Hematopoietic multipotent progenitor cell treated with erythropoietin and hydrocortisone succinate and interleukin-3 and kit ligand, for 6 days (in vitro differentiated cells): ENCODE results near the gene ARHGAP23.

Experiments
- DNase-seq: peaks from one replicate; pipeline ENCODE4 v3.0.0-alpha.2; 2015

ARHGAP23 gene

DNA sequence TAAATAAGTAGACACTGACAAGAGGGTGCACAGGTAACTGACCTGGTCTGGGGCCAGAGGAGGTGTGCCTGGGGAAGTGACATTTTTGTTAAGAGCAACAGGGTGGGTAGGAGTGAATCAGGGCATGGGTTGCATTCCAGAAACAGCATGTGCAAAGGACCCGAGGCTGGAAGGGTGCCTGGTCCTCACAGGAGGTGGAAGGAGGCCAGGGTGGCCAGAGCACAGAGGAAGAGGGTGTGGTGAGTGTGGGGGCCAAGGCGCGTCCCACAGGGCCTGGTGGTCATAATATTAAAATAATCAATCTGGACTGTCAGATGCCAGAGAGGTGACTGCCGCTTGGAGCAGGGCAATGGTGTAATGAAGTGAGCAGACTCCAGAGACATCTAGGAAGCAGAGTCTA is 14.3 kb downstream of the ARHGAP23 start:
- DNase-seq: no peak

DNA sequence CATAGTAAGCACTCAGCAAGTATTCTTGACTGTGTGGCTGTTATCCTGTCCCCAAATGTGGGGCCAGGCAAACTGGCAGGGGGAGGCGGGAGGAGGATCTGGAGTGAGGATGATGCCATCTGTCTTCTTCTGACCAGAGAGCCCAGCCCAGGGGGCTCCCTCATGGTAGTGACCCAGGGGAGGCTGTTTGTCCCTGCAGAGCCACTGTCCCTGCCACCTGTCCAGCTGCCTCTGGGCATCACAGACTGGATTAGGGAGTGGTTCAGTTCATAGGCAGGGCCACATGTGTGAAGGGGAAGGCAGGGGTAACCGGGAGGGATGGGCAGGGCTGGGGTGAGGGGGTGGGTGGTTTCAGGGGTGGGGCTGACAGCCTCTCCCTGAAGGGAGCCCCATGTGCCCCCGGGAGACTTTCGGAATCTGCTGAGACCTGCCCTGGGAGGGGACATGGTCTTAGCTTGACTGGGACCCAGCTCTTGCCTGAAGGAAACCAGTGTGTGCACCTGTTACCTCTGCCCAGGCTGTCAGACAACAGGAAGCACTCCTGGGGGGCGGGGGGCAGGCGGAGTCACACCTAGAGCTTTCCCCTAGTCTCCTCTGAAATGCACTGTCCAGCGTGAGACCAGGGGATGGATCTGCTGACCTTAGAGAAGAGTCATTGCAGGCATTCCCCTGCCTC is 15.2 kb downstream of the ARHGAP23 start:
- no peak for DNase-seq

DNA sequence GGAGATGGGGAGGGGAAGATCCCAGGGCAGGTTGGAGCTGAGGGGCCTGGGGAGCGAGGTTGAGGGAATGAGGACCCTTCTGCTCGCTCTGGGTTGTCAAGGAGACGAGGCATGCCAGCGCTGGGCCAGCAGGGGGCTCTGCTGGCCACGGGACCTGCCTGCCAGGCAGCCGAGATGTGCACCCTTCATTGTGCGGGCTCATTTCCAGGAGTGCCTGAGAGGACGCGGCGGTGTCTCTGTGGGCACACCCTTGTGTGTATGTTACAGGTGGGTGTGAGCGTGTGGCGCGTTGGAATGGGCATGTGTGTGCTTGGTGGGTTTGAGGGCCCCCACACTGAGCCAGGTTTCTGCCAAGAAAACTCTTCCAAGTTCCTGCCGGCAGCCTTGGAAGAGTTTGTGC is 15.9 kb downstream of the ARHGAP23 start:
- peak; percentile 88 for DNase-seq

DNA sequence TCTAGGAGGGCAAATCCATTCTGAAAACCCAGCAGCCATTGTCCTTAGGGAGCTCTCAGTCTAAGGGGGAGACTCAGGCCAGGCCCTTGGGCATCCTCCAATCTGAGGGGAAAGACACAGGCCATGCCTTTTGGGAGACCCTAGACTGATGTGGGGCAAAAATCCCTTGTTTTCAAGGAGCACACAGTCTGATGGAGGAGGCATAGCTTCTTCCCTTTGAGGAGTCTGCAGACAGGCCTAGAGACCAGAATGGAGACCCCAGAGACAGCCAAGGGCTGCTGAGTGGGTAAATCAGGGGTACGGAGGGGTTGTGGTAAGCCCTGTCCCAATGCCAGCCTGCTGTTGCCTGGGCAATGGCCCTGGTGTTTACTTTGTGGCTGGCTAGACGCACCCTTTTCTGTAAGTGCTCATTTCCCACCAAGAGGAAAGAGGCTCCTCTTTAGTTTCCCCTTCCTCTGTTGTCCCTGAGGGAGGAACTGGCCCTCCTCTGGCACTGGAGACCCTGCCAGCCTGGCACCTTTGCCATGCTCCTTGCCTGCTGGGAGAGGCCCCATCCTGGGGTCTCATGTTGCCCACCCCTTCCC is 19.3 kb downstream of the ARHGAP23 start:
- no peak for DNase-seq

DNA sequence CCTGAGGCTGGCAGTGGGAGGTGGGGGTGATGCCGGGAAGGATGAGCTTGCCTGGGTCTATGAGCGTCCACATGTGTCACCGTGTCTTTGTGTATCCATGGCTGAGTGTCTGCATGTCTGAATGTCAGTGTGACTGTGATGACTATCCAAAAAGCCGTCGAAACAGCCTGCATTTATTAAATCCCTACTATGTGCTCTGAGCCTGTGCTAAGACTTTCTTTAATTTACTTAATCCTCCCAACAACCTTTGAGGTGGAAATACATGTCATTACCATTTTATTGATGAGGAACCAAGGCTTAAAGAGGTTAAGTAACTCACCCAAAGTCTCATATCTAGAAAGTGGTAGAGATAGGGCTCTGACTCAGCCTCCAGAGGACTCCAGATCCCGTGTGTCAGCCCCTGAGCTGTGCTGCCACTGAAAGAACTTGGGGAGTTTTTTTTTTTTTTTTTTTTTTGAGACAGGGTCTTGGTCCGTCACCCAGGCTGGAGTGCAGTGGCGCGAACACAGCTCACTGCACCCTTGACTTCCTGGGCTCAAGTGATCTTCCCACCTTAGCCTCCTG is 20.0 kb downstream of the ARHGAP23 start:
- DNase-seq: no peak

DNA sequence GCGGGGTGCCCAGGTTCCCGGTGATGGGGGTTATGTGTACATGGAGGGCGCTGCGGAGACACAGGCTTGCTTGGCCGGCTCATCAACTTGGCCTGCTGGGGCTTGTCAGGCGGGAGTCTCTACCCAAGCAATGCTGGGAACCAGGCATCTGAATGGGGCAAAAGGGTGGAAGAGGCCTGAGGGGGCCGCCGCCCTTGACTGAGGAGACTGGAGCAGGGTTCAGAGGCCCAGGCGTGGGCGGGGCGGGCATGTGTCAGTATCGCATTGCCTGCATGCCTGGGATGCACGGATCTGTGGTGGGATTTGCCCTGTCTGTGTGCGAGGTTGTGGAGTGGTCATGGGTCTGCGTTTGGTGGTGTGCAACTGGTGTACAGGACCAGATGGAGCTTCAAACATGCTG is 21.1 kb downstream of the ARHGAP23 start:
- no peak for DNase-seq

DNA sequence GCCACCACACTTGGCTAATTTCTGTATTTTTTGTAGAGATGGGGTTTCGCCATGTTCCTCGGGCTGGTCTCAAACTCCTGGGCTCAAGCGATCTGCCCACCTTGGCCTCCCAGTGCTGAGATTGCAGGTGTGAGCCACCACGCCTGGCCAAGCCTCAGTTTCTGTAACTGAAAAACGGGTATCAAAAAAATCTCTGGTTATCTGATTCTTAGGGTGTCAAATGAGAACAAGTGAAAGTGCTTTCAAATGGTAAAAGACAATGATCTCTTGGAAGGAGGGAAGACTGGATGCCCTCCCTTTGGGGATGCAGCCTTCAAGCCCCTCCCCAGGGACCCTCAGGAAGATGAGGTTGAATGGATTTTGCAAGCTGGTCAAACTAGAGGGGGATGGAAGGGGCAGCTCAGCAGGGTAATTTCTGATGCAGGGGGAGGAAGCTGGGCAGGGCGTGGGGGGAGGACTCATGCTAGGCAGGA is 22.3 kb downstream of the ARHGAP23 start:
- DNase-seq: no peak

DNA sequence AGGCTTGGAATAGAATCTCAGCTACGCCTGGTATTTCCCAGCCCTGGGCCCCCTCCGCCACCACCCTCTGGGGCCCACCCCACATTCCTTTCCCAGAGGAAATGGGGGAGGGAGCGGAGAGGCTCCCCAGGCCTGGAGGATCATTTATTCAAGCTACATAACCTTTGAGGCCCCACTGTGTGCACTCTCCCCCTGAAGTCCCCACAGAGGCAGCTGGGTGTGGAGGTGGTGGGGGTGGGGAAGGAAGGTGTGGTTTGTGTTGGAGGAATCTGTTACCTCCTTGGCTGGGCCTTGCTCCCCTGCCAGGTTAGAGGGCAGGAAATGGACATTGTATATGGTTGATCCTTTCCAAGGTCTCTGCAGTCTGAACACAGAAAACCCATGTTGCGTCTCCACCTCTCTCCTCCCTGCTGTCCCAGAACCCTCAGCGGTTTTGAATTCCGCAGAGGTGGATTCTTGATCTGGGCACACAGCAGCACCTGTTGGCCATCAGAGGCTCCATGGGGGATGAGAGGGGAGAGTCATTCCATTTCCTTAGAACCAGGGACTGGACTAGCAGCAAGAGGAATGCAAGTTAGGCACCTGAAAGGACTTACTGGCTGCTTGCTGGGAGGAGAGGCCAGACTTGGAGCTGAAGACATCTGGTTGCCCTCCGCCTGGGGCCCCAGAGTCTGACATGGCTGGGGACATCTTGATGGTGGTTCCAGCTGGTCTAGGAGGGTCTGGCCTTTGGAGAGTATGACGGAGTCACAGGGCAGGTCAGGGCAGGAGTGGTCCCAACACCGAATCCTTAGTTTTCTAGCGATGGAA is 23.0 kb downstream of the ARHGAP23 start:
- no peak for DNase-seq

DNA sequence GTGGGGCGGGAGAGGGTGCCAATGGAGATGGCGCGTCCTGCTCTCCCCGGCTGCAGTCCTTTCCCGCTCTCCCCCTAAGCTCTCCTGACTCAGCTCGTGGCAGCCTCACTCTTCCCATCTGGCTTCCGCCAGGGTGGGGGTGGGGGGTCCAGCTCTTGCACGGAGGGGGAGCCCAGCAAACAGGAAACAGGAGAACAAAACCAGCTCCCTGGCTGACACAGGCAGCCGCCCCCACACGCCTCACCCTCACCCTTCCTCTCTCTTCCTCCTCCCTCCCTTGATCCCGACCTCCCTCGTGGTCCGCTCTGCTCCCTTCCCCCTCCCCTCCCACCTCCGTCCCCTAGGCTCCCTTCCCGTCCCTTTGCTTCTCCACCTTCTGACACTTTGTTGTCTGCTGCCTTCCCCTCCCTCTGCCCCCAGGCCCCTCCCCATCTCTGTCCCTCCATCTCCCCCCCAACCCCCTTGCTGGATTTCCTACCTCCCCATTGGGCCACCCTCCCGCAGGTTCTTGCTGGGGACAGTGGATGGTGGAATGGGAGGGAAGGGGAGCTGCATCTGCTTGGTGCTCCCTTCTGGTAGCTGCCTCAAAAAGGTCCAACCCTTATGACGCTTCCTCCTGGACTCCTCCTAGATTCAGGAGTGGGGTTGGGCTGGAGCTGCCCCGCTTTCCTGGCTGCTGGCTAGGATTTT is 23.7 kb downstream of the ARHGAP23 start:
- no peak for DNase-seq

DNA sequence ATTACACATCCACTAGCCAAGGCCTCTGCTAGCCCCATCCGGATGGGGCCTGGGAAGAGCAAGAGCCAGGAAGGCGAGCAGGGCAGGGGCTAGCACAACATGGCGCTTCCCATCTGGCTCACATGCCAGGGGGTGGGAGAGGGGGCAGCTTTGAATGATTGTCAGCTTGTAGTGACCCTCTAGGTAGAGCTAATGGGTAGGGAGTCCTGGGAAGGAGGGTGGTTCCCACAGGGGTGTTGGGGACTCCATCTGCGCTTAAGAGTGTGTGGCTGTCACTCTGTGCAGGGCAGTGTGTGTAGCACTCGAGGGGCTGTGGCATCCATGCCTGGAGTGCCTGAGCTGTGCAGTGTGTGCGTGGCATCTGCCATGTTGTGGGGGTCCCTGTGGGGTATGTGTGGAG is 24.5 kb downstream of the ARHGAP23 start:
- DNase-seq: no peak

DNA sequence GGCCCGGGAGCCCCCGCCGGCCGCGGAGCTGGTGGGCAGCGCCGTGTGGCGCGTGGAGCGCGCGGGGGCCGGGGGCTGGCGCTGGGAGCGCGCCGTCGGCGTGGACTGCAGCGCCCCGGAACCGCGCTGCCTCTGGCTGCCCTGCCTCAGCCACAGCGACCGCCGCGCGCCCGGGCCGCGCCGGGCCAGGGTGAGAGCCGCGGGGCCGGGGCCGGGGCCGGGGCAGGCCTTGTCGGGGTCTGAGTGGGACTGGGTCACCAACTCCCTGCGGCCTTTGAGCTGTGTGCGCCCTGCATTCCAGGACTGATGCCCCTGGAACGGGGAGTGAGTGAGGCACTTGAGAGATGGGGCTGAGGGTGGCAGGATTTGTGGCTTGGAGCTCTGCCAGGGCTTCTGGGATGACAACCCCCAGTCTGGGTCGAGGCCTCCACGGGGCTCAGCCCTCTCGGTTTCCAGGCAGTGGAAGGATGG is 25.7 kb downstream of the ARHGAP23 start:
- DNase-seq: peak; percentile 58

DNA sequence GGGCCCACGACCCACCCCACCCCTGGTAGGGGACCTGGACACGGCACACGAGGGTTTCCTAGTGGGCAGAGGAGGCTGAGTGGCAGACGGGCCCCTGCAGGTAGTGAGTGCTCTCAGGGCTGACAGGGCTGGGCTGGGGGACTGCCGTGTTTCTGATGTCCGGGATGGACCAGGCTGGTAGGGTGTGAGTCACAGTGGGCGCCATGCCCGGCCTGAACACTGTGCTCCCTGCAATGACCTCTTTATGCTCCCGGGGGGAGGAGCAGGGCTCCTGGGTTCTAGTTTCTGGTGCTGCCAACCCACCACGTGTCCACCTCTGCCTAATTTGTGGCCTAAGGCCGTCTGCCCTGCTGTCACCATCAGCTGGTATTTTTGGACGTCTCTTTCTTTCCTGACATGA is 26.3 kb downstream of the ARHGAP23 start:
- DNase-seq: no peak

DNA sequence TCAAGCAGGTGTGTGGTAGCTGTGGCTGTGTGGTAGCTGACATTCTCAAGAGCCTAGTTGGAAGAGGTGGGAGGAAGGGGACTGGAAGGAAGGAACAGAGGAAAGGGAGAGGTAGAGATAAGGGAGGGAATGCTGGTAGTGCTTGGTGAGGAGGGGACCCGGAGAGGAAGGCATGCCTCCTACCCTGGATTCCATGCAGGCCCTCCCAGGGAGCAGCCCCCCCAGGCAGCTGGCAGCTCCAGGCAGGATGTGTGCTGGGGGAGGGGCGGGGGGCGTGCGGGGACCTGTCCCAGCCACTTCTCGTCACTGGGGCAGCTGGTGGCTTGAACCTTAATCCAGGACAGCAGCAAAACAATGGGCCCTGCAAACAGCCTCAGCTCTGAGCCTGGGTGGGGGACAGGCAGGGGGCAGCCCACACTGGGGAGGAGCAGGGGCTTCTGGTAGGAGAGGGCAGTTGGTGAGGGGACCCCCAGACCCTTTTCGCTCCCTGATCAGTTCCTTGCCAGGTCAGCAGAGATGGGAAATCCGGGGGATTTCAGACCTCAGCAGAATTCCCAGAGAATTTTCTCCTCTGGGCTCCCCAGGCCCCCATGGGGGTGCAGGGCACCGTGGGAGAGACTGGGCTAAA is 27.1 kb downstream of the ARHGAP23 start:
- DNase-seq: no peak

DNA sequence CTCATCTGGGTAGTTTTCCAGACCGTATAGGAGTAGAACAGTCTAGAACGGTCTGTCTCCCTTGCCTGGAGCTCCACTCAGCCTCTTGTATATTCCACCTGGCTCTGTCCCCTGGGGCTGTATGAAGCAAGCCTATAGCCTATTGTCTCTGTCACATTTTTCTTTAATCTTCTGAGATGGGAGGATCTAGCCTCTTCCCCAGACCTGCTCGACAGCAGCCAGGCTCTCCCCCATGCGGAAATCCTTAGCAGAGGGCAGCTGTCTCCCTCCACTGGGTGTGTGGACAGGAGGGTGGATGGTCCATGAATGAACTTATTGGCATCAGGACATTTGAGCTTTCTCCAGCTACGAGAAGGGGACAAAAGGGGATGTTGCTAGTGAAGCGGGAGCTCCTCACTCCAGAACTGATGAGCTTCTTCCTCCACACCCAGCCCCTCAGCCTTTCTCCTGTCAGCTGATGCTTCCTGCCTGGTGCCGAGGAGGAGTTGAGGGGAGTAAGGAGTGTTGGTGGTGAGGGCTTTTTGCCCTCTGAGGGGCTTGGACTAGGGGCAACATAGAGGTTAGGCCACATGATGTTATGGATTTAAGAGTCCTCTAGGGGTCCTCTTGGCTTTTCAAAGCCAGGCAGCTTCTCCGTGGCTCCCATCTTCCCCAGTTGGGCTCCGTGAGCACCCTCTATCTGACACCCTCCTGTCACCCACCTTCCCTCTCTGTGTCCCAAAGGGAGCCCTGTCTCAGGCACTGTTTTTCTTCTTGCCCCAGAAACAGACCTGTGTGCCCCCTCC is 28.0 kb downstream of the ARHGAP23 start:
- no peak for DNase-seq

DNA sequence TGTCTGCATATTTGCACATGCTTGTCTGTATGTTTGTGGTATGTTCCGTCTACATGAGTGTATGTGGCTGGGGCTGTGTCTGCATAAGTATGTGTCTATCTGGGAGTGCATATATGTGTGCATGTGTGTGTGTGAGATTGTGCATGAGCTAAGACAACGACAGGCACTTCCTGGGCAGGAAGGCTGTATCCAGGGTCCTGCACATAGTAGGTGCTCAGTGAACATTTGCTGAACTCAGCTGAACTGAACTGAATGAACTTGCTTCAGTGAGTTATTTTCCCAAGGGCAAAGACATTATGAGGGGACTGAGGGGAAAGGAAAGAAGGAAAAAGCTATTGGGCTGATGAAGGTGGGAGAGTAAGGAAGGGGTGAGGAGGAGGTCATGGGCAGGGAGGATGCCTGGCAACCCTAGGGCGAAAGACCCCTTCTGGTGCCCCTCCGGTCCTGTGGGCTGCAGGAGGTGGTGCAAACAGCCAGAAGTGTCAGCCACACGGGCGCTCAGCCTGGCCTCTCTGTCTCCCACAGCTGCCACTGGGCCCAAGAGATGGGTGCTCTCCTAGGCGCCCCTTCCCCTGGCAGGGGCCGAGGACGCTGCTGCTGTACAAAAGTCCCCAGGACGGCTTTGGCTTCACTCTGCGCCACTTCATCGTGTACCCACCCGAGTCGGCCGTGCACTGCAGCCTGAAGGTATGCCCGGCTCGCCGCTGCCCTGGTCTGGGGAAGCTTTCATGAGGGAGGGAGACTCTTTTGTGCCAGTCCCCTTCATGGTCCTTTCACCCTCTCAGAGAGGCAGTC is 29.5 kb downstream of the ARHGAP23 start:
- no peak for DNase-seq

DNA sequence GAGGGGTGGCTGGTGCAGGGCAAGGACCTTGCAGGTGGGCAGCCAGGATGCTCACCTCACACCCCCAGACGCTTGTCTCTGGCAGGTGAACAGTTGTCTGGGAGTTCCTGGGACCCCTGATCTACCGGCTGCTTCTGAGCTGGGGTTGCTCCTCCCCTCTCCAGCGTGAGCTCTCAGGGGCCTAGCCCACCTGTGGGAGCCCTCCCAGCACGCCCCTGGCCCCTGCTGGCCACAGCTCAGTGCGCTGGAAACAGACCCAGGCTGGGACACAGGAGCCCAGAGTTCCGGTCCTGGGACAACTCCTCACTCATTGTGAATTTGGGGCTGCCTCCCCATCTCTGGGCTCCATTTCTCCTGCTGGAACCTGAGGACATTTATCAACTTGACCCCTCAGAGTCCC is 30.3 kb downstream of the ARHGAP23 start:
- DNase-seq: no peak

DNA sequence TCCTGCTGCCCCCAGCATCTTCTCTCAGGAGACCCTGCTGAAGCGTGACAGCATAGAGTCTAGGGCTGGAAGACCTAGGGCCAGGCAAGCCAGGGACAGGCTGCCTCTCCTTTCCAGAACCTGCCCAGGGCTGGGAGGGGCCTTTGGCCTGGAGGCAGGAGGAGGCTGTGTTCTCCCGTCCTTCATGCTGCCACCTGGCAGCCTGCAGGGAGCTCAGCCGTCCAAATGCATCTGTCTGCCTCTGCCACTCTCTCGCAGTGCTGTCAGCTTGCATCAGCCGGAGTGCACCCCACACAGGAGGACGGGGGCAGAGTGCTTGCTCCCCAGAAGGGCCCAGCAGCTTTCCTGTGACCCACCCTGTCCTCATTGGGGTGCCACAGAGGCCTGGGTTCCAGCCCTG is 31.3 kb downstream of the ARHGAP23 start:
- no peak for DNase-seq

DNA sequence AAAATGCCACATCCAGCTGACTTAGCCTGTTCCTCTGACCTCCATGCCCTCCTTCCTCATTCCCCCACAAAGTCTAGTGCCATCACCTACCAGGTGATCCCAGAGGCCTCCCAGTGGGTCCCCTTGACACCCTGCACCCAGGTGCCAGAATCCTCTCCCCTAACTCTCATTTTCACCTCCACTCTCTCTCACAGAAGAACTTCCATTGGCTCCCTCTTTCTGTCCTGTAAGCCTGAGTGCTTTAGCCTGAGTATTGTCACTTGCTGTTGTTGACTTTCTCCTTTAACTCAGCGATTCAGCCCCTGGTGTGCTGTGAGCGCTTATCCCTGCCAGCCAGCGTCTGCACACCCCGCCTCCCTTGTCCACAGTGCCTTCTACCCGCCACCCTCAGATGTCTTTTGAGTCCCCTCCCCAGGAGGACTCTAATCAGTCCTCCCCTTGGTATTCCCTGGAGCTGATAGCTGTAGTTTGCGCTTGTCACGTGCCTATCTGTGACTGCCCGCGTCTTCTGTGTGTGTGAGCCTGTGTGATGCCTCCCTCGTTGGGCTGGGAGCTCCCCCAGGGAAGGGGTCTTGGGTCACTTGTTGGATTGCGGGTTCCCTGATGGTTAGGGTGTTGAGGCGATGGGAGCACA is 31.9 kb downstream of the ARHGAP23 start:
- peak; percentile 93 for DNase-seq

DNA sequence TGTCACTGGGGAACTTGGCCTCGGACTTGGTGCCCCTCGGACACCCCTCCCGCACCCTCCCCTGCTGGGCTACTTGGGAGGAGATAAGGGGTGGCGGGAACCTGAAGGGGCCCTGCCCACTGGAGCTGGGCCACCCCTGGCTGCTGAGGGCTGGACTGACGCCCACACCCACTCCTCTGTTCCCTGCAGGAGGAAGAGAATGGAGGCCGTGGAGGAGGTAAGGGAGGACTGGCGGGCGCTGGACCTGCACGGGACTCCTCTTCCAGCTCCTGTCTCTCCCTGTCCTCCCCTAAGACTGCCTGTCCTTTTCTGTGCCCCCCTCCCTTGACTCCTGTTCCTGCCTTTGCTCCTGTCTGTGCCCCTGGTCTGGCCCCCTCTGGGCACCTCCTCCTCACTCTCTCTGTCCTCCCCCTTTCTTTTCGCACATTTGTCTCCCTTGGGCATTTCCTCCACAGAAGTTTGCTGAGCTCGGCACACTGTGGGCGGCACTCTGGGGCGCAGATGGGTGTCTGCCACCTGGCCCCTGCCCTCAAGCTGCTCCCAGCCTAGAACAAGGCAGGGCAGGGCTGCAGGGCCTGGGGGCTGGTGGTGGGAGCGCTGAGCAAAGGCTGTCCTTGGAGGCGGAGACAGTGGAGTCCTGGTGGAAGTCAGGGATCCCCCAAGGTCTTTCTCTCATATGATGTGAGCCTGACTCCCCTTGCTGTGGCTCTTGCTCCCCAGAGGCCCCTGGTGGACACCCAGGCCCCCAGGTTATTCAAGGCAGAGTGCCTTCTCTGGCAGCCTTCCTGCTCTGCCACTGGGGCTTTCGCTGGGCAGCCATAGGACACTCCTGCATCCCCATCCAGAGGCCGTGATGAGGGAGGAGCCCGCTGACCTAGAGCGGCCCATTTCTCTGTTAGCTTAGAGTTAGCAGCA is 32.7 kb downstream of the ARHGAP23 start:
- peak; percentile 77 for DNase-seq
